SK-N-MC (cell line): ENCODE data around the gene HLA-DQB1.

ENCODE experiments used
- DNase-seq: peaks from one replicate; pipeline ENCODE4 v3.0.0-alpha.2; 2011; ENCODE audit warnings: low read depth, low spot score
- H3K27ac ChIP-seq: fragments of 200-600 bp; sonication (generic); 2 replicates; pipeline ENCODE4 v1.5.1; 2016; ENCODE audit warnings: mixed run types
- H3K36me3 ChIP-seq: fragments of 200-600 bp; sonication (generic); 2 replicates; pipeline ENCODE4 v1.6.1; 2017; ENCODE audit warnings: antibody characterized with exemption, low read length, mixed read lengths; ENCODE audit not compliant: insufficient read depth
- H3K4me3 ChIP-seq: fragments of 200-600 bp; sonication (generic); 2 replicates; pipeline ENCODE4 v1.5.1; 2016
- H3K9ac ChIP-seq: fragments of 200-600 bp; sonication (generic); 2 replicates; pipeline ENCODE4 v1.8.0; 2017; ENCODE audit warnings: mixed run types, mixed read lengths; ENCODE audit not compliant: insufficient read length
- H3K9me3 ChIP-seq: fragments of 200-600 bp; sonication (generic); 2 replicates; pipeline ENCODE4 v1.6.1; 2017; ENCODE audit warnings: low read depth, mild to moderate bottlenecking, antibody characterized with exemption, low read length, moderate library complexity, mixed read lengths
- EZH2 ChIP-seq: fragments of 200-600 bp; sonication (generic); IDR thresholded peaks from one replicate; pipeline ENCODE4 v1.6.1; 2017; ENCODE audit warnings: antibody characterized with exemption
- FOXP2 ChIP-seq: optimal IDR thresholded peaks from 2 replicates; pipeline ENCODE3; 2011; ENCODE audit warnings: mild to moderate bottlenecking, moderate library complexity; ENCODE audit not compliant: insufficient read depth; ENCODE audit errors: extremely low read length, control extremely low read depth
- POLR2AphosphoS5 ChIP-seq: IDR thresholded peaks from 2 replicates; pipeline ENCODE4 v1.6.1; 2012; ENCODE audit warnings: mild to moderate bottlenecking, low read depth, low read length, borderline replicate concordance

The HLA-DQB1 gene

GRCh38 chr6:32609731-32610640 is 56.5 kb downstream of the HLA-DQB1 start:
- Histone ChIP-seq H3K9me3 (no peaks in the 10 kb centered on the region), H3K4me3 (peak overlapping the region; percentile 50), H3K36me3 (no peaks in the 10 kb centered on the region), H3K9ac (no peak overlapping the region), H3K27ac (no peak overlapping the region)
- TF ChIP-seq FOXP2 (no peak), POLR2AphosphoS5 (no peak), EZH2 (no peak)
- peak; percentile 91 for DNase-seq
